Left ventricle myocardium inferior (tissue), 1 donor: Measurements from ENCODE around the gene SLC50A1. TPM values are rescaled to one million over a fixed set of nuclear protein-coding genes. Genes with fewer than 3 reads are reported as not detected.

ENCODE experiments used
- DNase-seq: peaks from one replicate; pipeline ENCODE4 v3.0.0-alpha.2; 2020
- H3K27ac ChIP-seq: fragments of 200-600 bp; replicated peaks from 2 replicates; pipeline ENCODE4 v1.8.0; 2021
- H3K27me3 ChIP-seq: fragments of 200-600 bp; 2 replicates; pipeline ENCODE4 v1.8.0; 2021; ENCODE audit warnings: low read depth
- H3K36me3 ChIP-seq: fragments of 200-600 bp; 2 replicates; pipeline ENCODE4 v1.8.0; 2021
- H3K4me1 ChIP-seq: fragments of 200-600 bp; 2 replicates; pipeline ENCODE4 v1.8.0; 2021
- H3K4me3 ChIP-seq: fragments of 200-600 bp; 2 replicates; pipeline ENCODE4 v1.8.0; 2021; ENCODE audit warnings: mild to moderate bottlenecking, moderate library complexity
- H3K9me3 ChIP-seq: fragments of 200-600 bp; replicated peaks from 2 replicates; pipeline ENCODE4 v1.8.0; 2021
- CTCF ChIP-seq: fragments of 200-600 bp; IDR thresholded peaks from 2 replicates; pipeline ENCODE4 v1.8.0; 2021; ENCODE audit warnings: antibody characterized with exemption, mild to moderate bottlenecking, borderline replicate concordance
- intact Hi-C: fragments of 100-400 bp; cut with micrococcal nuclease; formaldehyde crosslinking; loops from one replicate; pipeline ENCODE4 v1.11.0; 2022
- total RNA-seq: library from RNA; stranded (reverse); fragmentation: NEBNext Ultra II Directional; extraction: Animal tissue kit (Norgen Biotek cat#: 25700); gene quantifications from one replicate; pipeline ENCODE4 v1.2.1, GENCODE V29; 2021
- donor health status: DM: no; HTN: yes; CAD: no; lungs with severe emphysema.

Gene SLC50A1
- total RNA-seq, 1 donor from 2014 or later, result 8.2 TPM

- H3K27me3 ChIP-seq, result peaks cover 27% of the 10 kb centered on the region
- peak within 1 kb of the TSS; percentile 96 for H3K27ac ChIP-seq
- H3K36me3 ChIP-seq, result peaks cover 21% of the 10 kb centered on the region
- no peaks in the 10 kb centered on the region for H3K9me3 ChIP-seq
- TF ChIP-seq CTCF, result peak; percentile 7
- intact Hi-C loops, result no loop called here
- peaks cover 42% of the 10 kb centered on the region for H3K4me1 ChIP-seq
- H3K4me3 ChIP-seq, result peak within 1 kb of the TSS; percentile 93
- no peak for DNase-seq
These were observed 38.0 kb downstream of the SLC50A1 start, which contains the start of gene TRIM46 for GRCh38 chr1:155173478-155174323. Gene TRIM46, plus strand, starts transcription at chr1:155173849. Its CDS starts 118 bp downstream, at chr1:155173967.

- Histone ChIP-seq H3K36me3 (peaks cover 12% of the 10 kb centered on the region), H3K27me3 (peaks cover 27% of the 10 kb centered on the region), H3K4me1 (peaks cover 42% of the 10 kb centered on the region), H3K9me3 (no peaks in the 10 kb centered on the region), H3K27ac (no peak overlapping the region), H3K4me3 (peak overlapping the region; percentile 93)
- DNase-seq, result no peak
- no peak for TF ChIP-seq CTCF
- intact Hi-C loops, result no loop called here
These were observed 39.0 kb downstream of the SLC50A1 start for GRCh38 chr1:155174324-155175280.

GRCh38 chr1:155175281-155175926 is 39.8 kb downstream of the SLC50A1 start:
- H3K9me3 ChIP-seq, result no peaks in the 10 kb centered on the region
- H3K4me1 ChIP-seq, result peaks cover 42% of the 10 kb centered on the region
- H3K4me3 ChIP-seq, result no peak overlapping the region
- H3K27me3 ChIP-seq, result peaks cover 27% of the 10 kb centered on the region
- no peak for TF ChIP-seq CTCF
- H3K27ac ChIP-seq, result no peak overlapping the region
- H3K36me3 ChIP-seq, result peaks cover 6% of the 10 kb centered on the region
- intact Hi-C loops, result no loop called here
- no peak for DNase-seq

- TF ChIP-seq CTCF, result no peak
- Histone ChIP-seq H3K9me3 (no peaks in the 10 kb centered on the region), H3K4me1 (peaks cover 42% of the 10 kb centered on the region), H3K27ac (no peak overlapping the region), H3K36me3 (peaks cover under 1% of the 10 kb centered on the region), H3K27me3 (peaks cover 27% of the 10 kb centered on the region), H3K4me3 (no peak overlapping the region)
- intact Hi-C loops, result no loop called here
- DNase-seq, result no peak
These were observed 40.3 kb downstream of the SLC50A1 start for GRCh38 chr1:155175927-155176371.

- H3K9me3 ChIP-seq, result no peaks in the 10 kb centered on the region
- TF ChIP-seq CTCF, result peak; percentile 96
- no peak overlapping the region for H3K27ac ChIP-seq
- no peak overlapping the region for H3K4me3 ChIP-seq
- H3K36me3 ChIP-seq, result no peaks in the 10 kb centered on the region
- intact Hi-C loops, result no loop called here
- DNase-seq, result peak; percentile 83
- peaks cover 27% of the 10 kb centered on the region for H3K27me3 ChIP-seq
- peaks cover 37% of the 10 kb centered on the region for H3K4me1 ChIP-seq
These were observed 41.0 kb downstream of the SLC50A1 start for GRCh38 chr1:155176544-155177071.
